GM19240 (cell line): ENCODE data around the gene SMIM35.

Experiments used
- DNase-seq: peaks from one replicate; pipeline ENCODE4 v3.0.0; 2011; ENCODE audit warnings: low spot score; ENCODE audit not compliant: insufficient read length

Gene SMIM35

GRCh38 chr11:117966908-117967307, 119.9 kb downstream of the SMIM35 start:
- no peak for DNase-seq

DNA sequence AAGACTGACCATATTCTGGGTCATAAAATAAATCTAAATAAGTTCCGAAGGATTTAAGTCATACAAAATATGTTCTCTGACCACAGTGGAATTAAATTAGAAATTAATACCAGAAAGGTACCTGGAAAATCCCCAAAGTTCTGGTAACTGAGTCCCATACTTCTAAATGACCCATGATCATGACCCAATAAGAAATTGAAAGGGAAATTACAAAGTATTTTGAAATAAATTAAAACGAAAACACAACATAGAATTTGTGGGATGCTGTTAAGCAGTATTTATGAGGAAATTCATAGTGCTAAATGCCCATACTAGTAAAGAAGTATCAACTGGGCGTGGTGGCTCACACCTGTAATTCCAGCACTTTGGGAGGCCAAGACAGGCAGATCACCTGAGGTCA, 123.9 kb downstream of the SMIM35 start:
- no peak for DNase-seq

DNA sequence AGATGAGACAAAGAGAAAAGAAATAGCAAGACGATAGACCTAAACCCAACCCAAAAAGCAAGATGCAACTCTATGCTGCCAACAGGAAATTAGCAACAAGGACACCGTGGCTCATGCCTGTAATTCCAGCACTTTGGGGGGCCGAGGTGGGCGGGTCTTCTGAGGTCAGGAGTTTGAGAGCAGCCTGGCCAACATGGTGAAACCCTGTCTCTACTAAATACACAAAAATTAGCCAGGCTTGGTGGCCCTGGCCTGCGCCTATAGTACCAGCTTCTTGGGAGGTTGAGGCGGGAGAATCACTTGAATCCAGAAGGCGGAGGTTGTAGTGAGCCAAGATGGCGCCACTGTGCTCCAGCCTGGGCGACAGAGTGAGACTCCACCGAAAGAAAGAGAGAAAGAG, 124.9 kb downstream of the SMIM35 start:
- DNase-seq, result no peak

DNA sequence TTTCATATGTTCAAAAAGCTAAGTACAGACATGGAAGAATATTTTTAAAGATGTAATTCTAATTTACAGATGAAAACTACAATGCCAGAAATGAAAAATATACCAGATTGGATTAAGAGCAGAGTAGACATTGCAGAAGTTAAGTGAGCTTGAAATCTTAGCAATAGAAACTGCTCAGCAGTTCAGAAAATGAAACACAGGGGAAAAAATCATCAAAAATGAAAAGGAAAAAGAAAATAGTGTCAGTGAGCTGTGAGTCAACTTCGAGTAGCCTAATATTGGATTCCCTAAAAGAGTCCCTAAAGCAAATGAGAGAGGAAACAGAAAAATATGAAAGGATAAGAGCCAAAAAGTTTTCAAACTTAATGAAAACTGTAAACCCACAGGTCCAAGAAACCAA, 126.4 kb downstream of the SMIM35 start:
- no peak for DNase-seq

GRCh38 chr11:117959438-117960149, 127.2 kb downstream of the SMIM35 start:
- DNase-seq, result no peak

DNA sequence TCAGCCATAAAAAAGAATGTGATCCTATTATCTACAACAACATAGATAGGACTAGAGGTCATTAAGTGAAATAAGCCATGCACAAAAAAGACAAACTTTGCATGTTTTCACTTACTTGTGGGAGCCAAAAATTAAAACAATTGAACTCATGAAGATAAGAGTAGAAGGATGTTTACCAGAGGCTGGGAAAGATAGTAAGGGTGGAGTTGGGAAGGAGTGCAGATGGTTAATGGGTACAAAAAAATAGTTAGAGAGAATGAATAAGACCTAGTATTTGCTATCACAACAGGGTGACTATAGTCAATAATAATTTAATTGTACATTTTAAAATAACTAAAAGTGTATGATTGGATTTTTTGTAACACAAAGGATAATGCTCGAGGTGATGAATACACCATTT, 127.8 kb downstream of the SMIM35 start:
- no peak for DNase-seq
